Astrocyte (in vitro differentiated cells and primary cell): ENCODE results near the gene LIM2. TPM values are rescaled to one million over a fixed set of nuclear protein-coding genes. Genes with fewer than 3 reads are reported as not detected.

Source experiments
- DNase-seq: peaks from one replicate; pipeline ENCODE4 v3.0.0-alpha.2; 2010; ENCODE audit warnings: low read depth
- FAIRE-seq: peaks from 2 replicates; lab custom pipeline; 2011; peaks lifted over from hg19 to GRCh38; lab: Jason Lieb, UNC
- H2AFZ ChIP-seq: 2 replicates; pipeline ENCODE4 v1.6.0; 2012; ENCODE audit warnings: low read depth, low read length, inconsistent platforms
- H3K27ac ChIP-seq: 2 replicates; pipeline ENCODE4 v1.5.1; 2011; ENCODE audit warnings: low read depth, low read length, inconsistent platforms
- H3K27me3 ChIP-seq: 2 replicates; pipeline ENCODE4 v1.6.0; 2011; ENCODE audit warnings: low read length, inconsistent platforms; ENCODE audit not compliant: insufficient read depth
- H3K36me3 ChIP-seq: 2 replicates; pipeline ENCODE4 v1.5.1; 2011; ENCODE audit warnings: low read length, inconsistent platforms; ENCODE audit not compliant: insufficient read depth
- H3K4me1 ChIP-seq: 2 replicates; pipeline ENCODE4 v1.5.1; 2011; ENCODE audit warnings: low read length, inconsistent platforms; ENCODE audit not compliant: insufficient read depth
- H3K4me2 ChIP-seq: 2 replicates; pipeline ENCODE4 v1.6.0; 2012; ENCODE audit warnings: low read length, inconsistent platforms
- H3K4me3 ChIP-seq: 2 replicates; pipeline ENCODE4 v1.5.1; 2011; ENCODE audit warnings: low read depth, mild to moderate bottlenecking, low read length, inconsistent platforms; ENCODE audit not compliant: insufficient read depth
- H3K79me2 ChIP-seq: 2 replicates; pipeline ENCODE4 v1.6.0; 2012; ENCODE audit warnings: mild to moderate bottlenecking, low read length, inconsistent platforms; ENCODE audit not compliant: insufficient read depth
- H3K9ac ChIP-seq: 2 replicates; pipeline ENCODE4 v1.6.0; 2012; ENCODE audit warnings: mild to moderate bottlenecking, low read length, inconsistent platforms
- H3K9me3 ChIP-seq: 2 replicates; pipeline ENCODE4 v1.5.1; 2012; ENCODE audit warnings: low read depth, mild to moderate bottlenecking, low read length, inconsistent platforms; ENCODE audit not compliant: insufficient read depth
- H4K20me1 ChIP-seq: 2 replicates; pipeline ENCODE4 v1.6.0; 2012; ENCODE audit warnings: low read length, inconsistent platforms; ENCODE audit not compliant: insufficient read depth
- H3K27ac Mint-ChIP-seq: one replicate; pipeline ENCODE4 v1.8.0; 2021; ENCODE audit warnings: mild to moderate bottlenecking, mixed read lengths; ENCODE audit not compliant: unreplicated experiment
- H3K27me3 Mint-ChIP-seq: one replicate; pipeline ENCODE4 v1.8.0; 2021; ENCODE audit warnings: low read depth, mixed read lengths; ENCODE audit not compliant: unreplicated experiment
- H3K36me3 Mint-ChIP-seq: one replicate; pipeline ENCODE4 v1.8.0; 2021; ENCODE audit warnings: low read depth, mixed read lengths; ENCODE audit not compliant: unreplicated experiment
- H3K4me1 Mint-ChIP-seq: one replicate; pipeline ENCODE4 v1.8.0; 2021; ENCODE audit warnings: low read depth, mixed read lengths; ENCODE audit not compliant: unreplicated experiment
- H3K4me3 Mint-ChIP-seq: one replicate; pipeline ENCODE4 v1.8.0; 2021; ENCODE audit warnings: mild to moderate bottlenecking, moderate library complexity, mixed read lengths; ENCODE audit not compliant: unreplicated experiment
- H3K9me3 Mint-ChIP-seq: one replicate; pipeline ENCODE4 v1.8.0; 2021; ENCODE audit warnings: mild to moderate bottlenecking, mixed read lengths; ENCODE audit not compliant: unreplicated experiment
- CTCF ChIP-seq: IDR thresholded peaks from 2 replicates; pipeline ENCODE4 v1.5.1; 2011; ENCODE audit warnings: low read depth, mild to moderate bottlenecking, inconsistent platforms, low read length, moderate library complexity; ENCODE audit not compliant: insufficient read depth
- EZH2 ChIP-seq: IDR thresholded peaks from 2 replicates; pipeline ENCODE4 v1.6.1; 2012; ENCODE audit warnings: mild to moderate bottlenecking, low read length, inconsistent platforms; ENCODE audit not compliant: insufficient read depth
- total RNA-seq: library from RNA; stranded (reverse); gene quantifications from 2 replicates; pipeline ENCODE4 v1.2.1, GENCODE V29; 2021

The LIM2 gene
- total RNA-seq, 1 donor from 2014 or later: not detected

GRCh38 chr19:51367255-51367564 lies 20.6 kb downstream of the LIM2 start:
- Mint-ChIP-seq H3K9me3 (peaks cover 2% of the 10 kb centered on the region), H3K4me3 (peak overlapping the region; percentile 91), H3K27ac (peak overlapping the region; percentile 85), H3K4me1 (peaks cover 18% of the 10 kb centered on the region), H3K27me3 (no peaks in the 10 kb centered on the region), H3K36me3 (peaks cover 2% of the 10 kb centered on the region)
- peaks cover 20% of the 10 kb centered on the region for H3K79me2 ChIP-seq
- peak overlapping the region; percentile 98 for H3K4me2 ChIP-seq
- H3K9ac ChIP-seq: peak overlapping the region; percentile 92
- FAIRE-seq (no peak), DNase-seq (no peak)
- peaks cover 30% of the 10 kb centered on the region for H3K4me1 ChIP-seq
- no peaks in the 10 kb centered on the region for H4K20me1 ChIP-seq
- peak overlapping the region; percentile 92 for H2AFZ ChIP-seq
- no peaks in the 10 kb centered on the region for H3K9me3 ChIP-seq
- H3K27ac ChIP-seq: peak overlapping the region; percentile 69
- peak overlapping the region; percentile 73 for H3K4me3 ChIP-seq
- H3K36me3 ChIP-seq: no peaks in the 10 kb centered on the region
- no peaks in the 10 kb centered on the region for H3K27me3 ChIP-seq
- TF ChIP-seq CTCF: no peak
- TF ChIP-seq EZH2: no peak

- Histone ChIP-seq H3K79me2 (peaks cover 20% of the 10 kb centered on the region), H3K27me3 (no peaks in the 10 kb centered on the region), H3K9me3 (no peaks in the 10 kb centered on the region), H3K36me3 (no peaks in the 10 kb centered on the region), H2AFZ (peak overlapping the region; percentile 92), H3K4me3 (peak overlapping the region; percentile 93), H4K20me1 (no peaks in the 10 kb centered on the region), H3K4me2 (peak overlapping the region; percentile 98), H3K9ac (peak overlapping the region; percentile 92), H3K4me1 (peaks cover 30% of the 10 kb centered on the region), H3K27ac (peak overlapping the region; percentile 69)
- Mint-ChIP-seq H3K27ac (peak overlapping the region; percentile 85), H3K9me3 (peaks cover 2% of the 10 kb centered on the region), H3K36me3 (peaks cover 2% of the 10 kb centered on the region), H3K27me3 (no peaks in the 10 kb centered on the region), H3K4me3 (peak overlapping the region; percentile 91), H3K4me1 (peaks cover 18% of the 10 kb centered on the region)
- no peak for FAIRE-seq
- DNase-seq: peak; percentile 91
- TF ChIP-seq CTCF: no peak
- TF ChIP-seq EZH2: no peak
Measured at GRCh38 chr19:51366389-51367254, 21.2 kb downstream of the LIM2 start.

GRCh38 chr19:51365965-51366388 lies 21.8 kb downstream of the LIM2 start, which contains the start of gene ETFB:
Gene ETFB (minus strand): TSS chr19:51366388. CDS start chr19:51366326, 62 bp downstream.
- no peaks in the 10 kb centered on the region for H4K20me1 ChIP-seq
- FAIRE-seq (no peak), DNase-seq (no peak)
- Mint-ChIP-seq H3K27ac (peak within 1 kb of the TSS; percentile 89), H3K4me3 (peak within 1 kb of the TSS; percentile 91), H3K27me3 (no peaks in the 10 kb centered on the region), H3K36me3 (peaks cover 2% of the 10 kb centered on the region), H3K4me1 (peaks cover 18% of the 10 kb centered on the region), H3K9me3 (peaks cover 2% of the 10 kb centered on the region)
- peak within 1 kb of the TSS; percentile 82 for H3K27ac ChIP-seq
- H3K27me3 ChIP-seq: no peaks in the 10 kb centered on the region
- H3K36me3 ChIP-seq: no peaks in the 10 kb centered on the region
- H3K4me2 ChIP-seq: peak within 1 kb of the TSS; percentile 98
- TF ChIP-seq EZH2 (no peak), CTCF (no peak)
- peak within 1 kb of the TSS; percentile 92 for H2AFZ ChIP-seq
- H3K79me2 ChIP-seq: peaks cover 20% of the 10 kb centered on the region
- peak within 1 kb of the TSS; percentile 92 for H3K9ac ChIP-seq
- H3K4me3 ChIP-seq: peak within 1 kb of the TSS; percentile 93
- no peaks in the 10 kb centered on the region for H3K9me3 ChIP-seq
- peaks cover 30% of the 10 kb centered on the region for H3K4me1 ChIP-seq
